Omental fat pad (tissue), 4 donors: Measurements from ENCODE around the gene FARS2. TPM values are rescaled to one million over a fixed set of nuclear protein-coding genes. Genes with fewer than 3 reads are reported as not detected.
"Not testable (repeated sequence)": the region's sequence is repeated elsewhere in the genome, so short reads cannot be mapped to it uniquely, and the experiment has no call there.

Source experiments
- ATAC-seq: fragments of 150-250 bp; one replicate; pipeline ENCODE4 v1.9.1; 2016; ENCODE audit warnings: mild to moderate bottlenecking, moderate library complexity; ENCODE audit not compliant: low FRiP score
- DNase-seq: peaks from one replicate; pipeline ENCODE4 v3.0.0-alpha.2; 2019; ENCODE audit warnings: low spot score
- total RNA-seq, 4 donors: library from RNA; depleted of rRNA; stranded (reverse); fragments of >200 nt; gene quantifications; one replicate each; pipeline ENCODE4 v1.1.0, GENCODE V29; 2016
- TF ChIP-seq, protein P1 (sequence below), 3 donors: fragments of 450-650 bp; IDR thresholded peaks; one replicate each; pipeline ENCODE4 v1.5.1; 2016 to 2017; ENCODE audit warnings: antibody characterized with exemption in 3 of 3, mild to moderate bottlenecking in 3 of 3, moderate library complexity in 2 of 3

Gene FARS2
- total RNA-seq, 4 donors from 2014 or later, result 12.5 to 18.1 (median 14.5) TPM

DNA sequence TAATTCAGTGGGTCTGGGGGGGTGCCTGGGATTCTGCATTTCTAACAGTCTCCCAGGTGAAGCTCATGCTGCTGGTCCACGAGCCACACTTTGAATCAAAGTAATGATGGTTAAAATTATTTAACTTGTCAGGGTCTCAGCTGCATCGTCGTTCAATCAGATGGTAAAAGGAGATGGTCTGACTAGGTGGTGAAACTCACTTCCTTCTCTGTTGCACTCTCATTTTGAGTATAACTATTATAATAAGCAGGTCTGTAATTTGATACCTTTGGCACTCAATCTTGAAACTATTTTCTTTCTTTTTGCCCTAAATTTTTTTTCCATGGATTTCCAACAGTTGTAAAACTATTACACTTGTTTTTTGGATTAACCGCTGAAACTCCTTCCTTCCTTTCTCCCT lies 292.5 kb downstream of the FARS2 start:
- ATAC-seq, result no peak
- TF ChIP-seq, protein P1, sequence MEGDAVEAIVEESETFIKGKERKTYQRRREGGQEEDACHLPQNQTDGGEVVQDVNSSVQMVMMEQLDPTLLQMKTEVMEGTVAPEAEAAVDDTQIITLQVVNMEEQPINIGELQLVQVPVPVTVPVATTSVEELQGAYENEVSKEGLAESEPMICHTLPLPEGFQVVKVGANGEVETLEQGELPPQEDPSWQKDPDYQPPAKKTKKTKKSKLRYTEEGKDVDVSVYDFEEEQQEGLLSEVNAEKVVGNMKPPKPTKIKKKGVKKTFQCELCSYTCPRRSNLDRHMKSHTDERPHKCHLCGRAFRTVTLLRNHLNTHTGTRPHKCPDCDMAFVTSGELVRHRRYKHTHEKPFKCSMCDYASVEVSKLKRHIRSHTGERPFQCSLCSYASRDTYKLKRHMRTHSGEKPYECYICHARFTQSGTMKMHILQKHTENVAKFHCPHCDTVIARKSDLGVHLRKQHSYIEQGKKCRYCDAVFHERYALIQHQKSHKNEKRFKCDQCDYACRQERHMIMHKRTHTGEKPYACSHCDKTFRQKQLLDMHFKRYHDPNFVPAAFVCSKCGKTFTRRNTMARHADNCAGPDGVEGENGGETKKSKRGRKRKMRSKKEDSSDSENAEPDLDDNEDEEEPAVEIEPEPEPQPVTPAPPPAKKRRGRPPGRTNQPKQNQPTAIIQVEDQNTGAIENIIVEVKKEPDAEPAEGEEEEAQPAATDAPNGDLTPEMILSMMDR (IDR thresholded peaks at IDR 0.05), result no peak

DNA sequence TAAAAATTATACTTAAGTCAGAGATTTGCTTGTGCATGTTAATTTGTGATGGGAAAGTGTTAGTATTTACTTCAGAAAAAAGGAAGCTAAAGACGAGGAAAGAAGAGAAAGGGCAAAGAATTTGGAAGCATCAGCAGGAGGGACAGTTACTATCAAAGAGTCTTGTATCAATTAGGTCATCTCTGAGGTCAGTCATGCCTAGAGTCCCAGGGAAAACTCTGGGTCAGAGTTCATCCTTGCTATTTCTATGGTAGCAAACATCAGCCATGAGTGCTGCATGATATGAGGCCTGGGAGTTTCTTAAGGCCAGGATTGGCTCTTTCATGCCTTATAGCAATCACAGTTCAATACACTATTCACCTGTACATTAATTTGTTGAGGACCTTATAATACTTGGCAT lies 292.9 kb downstream of the FARS2 start:
- ATAC-seq (no peak), DNase-seq (no peak)
- TF ChIP-seq, protein P1 (IDR thresholded peaks at IDR 0.05), result no peak

More for the DNA sequence above, 292.5 kb downstream of the FARS2 start:
- no peak for DNase-seq

DNA sequence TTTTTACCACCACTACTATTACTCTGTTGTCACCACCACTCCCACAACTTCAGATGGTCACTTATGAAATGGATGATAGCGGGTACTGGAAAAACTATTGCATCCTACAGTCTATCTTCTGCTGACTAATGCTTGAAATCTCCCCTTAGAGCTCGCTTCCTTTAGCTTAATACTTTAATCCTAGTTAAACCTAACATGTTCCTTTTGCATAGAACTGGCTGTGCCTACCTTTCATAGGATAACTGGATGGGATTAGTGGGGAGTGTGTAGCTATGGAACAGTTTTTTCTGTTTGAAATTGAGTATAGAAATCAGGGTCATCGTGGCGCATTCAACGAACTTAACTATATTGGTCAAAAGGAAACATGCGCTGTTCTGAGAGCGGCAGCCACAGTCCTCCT lies 294.7 kb downstream of the FARS2 start:
- TF ChIP-seq, protein P1 (IDR thresholded peaks at IDR 0.05), result no peak
- ATAC-seq (no peak), DNase-seq (no peak)

DNA sequence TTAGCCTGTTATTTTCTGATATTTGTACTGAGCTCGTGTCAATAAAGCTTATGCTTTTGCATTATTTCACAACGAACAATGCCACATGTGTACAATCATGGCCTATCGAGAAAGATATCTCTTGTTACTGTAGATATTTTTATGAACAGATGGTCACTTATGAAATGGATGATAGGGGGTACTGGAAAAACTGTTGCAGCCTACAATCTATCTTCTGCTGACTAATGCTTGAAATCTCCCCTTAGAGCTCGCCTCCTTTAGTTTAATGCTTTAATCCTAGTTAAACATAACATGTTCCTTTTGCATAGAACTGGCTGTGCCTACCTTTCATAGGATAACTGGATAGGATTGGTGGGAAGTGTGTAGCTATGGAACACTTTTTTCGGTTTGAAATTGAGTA lies 296.2 kb downstream of the FARS2 start:
- TF ChIP-seq, protein P1 (IDR thresholded peaks at IDR 0.05), result no peak
- DNase-seq, result no peak
- no peak for ATAC-seq

DNA sequence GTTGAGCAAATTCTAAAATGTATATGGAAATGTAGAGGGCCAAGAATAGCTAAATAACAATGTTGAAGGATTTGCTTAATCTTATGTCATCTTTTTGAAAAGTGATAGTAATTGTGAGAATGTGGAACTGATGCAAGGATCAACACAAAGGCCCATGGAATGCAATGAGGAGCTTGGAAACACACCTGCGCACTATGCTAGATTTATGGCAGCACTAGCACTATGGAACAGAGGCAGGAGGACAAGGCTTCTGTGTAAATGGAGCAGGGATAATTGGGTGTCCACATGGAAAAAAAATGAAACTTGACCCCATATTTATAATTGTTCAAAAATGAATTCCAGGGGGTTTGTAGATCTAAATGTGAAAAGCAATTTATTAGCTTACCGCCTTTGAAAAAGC lies 298.3 kb downstream of the FARS2 start:
- no peak for ATAC-seq
- TF ChIP-seq, protein P1 (IDR thresholded peaks at IDR 0.05), result no peak
- no peak for DNase-seq

DNA sequence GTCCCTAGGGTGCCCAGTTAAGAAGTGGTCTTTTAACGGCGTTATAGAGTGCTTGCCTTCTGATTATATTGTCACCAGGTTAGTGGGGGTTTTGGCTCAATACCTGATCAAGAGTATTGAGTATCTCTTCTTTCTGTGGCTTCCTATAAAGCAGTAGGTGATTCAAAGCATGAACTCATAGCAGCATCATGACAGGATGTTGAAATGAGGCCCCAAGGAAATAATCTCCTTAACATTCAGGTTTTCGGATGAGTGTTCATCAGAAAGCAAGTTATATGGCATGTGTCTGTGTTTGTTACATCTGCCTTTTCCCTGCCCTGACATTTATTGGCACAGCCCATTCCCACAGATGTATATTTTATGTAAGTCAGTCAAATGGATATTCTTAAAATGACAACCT lies 301.0 kb downstream of the FARS2 start:
- DNase-seq, result no peak
- TF ChIP-seq, protein P1 (IDR thresholded peaks at IDR 0.05), result no peak
- ATAC-seq, result no peak

DNA sequence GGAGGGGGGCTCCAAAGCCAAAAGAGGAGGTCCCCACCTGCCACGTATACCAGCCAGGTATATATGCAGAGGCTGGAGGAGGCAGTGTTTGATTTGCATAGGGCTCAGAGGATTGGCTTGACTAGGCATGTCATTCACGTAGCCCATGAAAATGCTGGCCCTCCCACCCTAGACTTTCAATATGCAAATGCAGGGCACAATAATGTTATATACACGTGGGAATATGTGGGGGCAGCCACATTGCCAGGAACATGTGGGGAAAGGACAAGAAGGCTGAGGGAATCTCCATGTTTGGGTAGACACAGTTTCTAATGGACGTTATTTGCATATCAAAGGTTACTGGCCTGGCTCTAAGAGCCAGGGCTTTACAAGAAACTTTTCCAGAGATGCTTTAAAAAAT lies 301.8 kb downstream of the FARS2 start:
- ATAC-seq (no peak), DNase-seq (no peak)
- TF ChIP-seq, protein P1 (IDR thresholded peaks at IDR 0.05), result no peak

DNA sequence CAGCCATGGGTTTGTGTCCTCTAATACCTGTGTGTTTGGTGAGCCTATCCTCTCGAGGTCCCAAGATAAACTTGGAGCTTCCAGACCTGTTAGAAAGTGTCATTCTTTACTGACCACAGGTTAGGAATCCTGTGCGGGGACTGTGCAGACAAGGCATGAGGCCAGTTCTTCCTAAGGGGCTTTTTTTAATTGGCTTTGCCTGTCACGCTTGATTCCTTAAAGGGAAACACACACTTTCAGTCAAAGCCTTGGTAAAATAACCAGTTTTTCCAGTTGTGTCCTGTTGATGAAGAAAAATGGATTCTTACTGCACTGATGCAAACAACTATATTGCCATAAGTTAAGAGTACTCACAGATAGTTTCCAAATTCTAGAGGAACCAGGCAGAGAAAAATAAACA lies 303.4 kb downstream of the FARS2 start:
- DNase-seq, ATAC-seq: not testable (repeated sequence)
